Limb (tissue), 2 donors: ENCODE measurements around the gene RGL1.

Experiments used
- DNase-seq, 2 donors: peaks; one replicate each; pipeline ENCODE4 v3.0.0-alpha.2; 2016; ENCODE audit errors: extremely low spot score in 2 of 2

RGL1 gene

DNA sequence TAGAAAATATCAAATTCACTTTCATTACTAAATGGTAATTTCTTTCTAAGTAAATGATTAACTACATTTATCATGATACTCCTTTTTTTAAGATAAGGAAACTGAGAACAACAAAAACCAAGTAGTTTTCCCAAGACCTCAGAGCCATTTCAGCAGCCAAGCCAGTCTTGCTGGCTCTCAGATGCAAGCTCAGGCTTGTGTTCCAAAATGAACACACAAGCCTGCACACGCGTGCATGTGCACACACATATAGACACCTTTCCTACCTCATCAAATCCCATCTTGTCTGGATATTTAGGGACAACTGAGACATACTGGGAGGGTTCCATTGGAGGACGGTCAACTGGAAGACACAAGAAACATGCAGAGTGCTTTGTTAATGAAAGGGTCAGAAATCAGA, 149.6 kb downstream of the RGL1 start:
- no peak for DNase-seq

DNA sequence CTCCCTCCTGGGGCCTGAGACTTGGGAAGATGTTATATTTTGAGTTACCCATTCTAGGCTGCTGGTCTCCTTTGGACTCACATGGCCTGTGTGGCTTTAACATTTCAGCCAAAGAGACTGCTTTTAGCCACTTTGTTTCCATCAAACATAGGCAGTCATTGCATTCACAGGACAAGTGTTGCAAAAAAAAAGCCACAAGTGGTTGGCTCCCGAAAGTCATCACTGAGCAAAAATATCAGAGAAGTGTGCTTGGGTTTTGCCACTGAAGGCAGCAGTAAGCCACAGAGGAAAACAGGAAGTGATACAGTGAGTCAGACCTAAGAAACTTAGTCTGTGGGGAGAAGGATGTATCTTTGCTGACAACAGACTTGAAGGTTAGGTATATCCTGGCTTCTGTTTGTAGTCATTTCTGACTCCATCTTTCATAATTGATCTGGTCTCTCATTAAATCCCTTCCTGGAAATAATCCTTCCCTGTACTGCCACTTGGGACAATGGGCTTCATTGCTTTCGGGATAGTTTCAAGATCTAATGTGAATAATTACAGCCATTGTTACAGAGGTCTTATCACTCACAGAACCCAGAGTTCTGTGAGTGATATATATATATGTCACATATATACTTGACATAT, 151.8 kb downstream of the RGL1 start:
- no peak for DNase-seq

DNA sequence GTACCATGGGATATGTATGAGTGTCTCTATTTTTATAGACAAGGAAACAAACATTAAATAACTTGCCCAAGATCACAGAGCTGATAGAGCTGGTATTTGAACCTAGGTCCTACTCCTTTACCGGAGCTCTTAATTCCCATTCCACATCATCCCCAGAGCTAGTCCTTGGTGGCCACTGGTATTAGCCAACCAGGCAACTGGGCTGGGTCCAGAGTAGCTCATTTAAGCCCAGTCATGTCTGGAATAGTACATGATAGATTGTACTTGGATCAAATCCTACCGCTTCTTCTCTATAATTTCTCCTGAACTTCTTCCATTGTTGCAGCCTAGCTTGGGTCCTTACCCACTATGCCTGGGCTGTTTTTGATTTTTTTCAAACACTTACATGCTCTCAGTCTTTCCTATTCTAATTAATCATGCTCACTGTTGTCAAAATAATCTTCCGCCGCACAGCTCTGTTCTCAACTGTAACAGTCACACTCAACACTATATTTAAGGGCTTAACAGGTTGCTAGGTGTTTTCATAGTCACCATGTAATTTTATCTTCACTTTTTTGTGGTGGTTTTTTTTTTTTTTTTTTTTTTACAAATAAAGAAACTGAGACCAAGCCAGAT, 152.4 kb downstream of the RGL1 start:
- no peak for DNase-seq

DNA sequence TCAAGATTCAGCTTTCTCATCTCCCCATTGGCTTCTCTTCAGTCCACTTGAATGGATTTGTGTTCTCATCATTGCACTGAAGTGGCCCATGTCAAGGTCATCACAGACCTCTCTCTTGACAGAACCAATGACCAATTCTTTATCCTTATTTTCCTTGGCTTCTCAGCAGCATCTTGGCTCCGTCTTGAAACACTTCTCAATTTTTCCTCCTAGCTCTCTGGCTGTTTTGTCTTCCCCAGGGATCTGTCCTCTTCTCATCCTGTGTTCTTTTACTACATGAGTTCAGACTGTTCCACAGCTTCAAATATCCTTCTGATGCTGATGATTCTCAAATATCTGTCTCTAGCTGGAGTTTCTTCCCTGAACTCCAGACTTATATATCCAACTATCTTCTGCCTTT, 154.0 kb downstream of the RGL1 start:
- DNase-seq, result no peak

DNA sequence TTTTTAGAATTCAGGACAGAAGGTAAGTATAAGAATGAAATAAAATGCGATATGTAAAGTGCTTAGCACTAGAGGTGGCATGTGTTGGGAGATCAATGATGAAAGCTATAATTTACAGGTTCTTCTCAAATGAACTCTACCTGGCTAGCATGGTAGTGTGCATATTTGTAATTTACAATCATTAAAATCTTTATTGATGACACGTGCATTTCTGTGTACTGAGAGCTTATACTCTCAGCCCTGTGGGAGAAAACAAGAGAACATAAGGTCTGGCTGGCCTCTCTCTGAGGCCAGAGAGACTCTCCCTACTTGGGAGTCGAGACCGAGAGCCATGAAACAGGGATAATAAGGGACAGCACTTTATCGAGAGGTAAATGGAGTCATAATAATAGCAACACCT, 156.2 kb downstream of the RGL1 start:
- DNase-seq, result no peak

DNA sequence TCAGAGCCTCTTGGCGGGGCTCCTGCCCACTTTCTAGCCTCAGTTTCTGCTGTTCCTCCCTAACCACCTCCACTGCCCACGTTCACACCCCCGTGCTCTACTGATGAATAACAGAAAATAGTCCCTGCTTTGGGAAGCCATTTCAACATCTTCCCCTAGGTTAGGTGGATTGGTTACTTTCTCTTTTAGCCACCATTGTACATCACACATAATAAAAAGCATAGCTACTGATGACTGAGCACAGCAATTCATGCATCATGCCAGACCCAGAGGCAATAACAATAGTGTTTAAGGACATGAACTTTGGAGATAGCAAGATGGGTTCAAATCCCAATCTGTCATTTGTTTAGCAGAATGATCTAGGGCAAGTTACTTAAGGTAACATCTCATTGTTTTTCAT, 158.0 kb downstream of the RGL1 start:
- DNase-seq, result no peak

DNA sequence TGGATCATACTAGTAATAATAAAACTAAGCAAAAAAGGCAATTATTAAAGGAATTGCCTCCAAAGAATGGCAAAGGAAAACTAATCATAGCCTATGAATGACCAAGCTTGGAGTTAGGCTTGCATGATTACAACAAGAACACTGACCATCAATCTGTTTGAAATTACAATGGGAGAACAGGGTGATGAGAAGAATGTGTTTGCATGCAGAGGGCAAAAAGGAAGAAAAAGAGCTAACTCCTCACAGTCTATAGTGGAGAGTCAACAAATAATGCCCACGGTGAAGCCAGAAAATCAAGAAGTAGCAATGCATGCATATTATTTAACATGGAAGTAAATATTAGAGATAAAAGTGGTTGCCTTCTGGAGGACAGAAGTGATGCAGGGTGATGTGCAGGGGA, 160.8 kb downstream of the RGL1 start:
- DNase-seq, result no peak

DNA sequence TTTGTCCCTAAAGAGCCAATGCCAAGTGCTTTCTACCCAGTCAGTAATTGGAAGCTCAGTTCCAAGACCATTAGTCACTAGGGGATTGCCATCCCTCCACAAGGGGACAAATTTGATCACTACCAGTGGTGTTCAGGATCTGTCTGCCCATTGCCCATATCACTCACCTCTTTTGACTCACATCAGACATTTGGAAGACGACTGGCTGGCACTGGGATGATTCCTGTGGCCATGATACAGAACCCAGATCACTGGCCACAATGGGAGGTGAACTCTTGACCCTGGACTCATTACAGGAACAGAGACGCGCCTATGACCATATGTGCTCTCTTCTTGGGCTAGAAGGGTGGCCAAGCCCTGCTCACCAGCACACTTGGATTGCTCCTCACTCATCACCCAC, 161.6 kb downstream of the RGL1 start:
- DNase-seq, result no peak

DNA sequence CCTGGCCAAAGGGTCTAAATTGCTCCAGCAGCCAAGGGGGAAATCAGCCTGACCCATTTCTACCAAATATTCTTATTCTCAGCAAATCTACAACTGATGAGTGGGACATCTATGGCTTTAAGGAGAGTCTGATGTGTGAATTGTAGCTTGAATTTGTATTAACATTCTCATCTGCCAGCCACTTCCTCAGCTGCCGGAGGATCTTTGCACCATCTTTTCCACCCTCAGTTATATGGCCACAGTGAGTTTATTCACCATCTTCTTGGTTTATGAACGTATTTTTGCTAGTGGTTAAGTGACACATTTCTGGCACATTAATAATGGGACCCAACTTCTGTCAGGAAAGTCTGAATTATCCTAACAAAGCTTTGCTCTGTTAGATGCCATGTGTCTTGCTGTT, 163.0 kb downstream of the RGL1 start:
- no peak for DNase-seq

DNA sequence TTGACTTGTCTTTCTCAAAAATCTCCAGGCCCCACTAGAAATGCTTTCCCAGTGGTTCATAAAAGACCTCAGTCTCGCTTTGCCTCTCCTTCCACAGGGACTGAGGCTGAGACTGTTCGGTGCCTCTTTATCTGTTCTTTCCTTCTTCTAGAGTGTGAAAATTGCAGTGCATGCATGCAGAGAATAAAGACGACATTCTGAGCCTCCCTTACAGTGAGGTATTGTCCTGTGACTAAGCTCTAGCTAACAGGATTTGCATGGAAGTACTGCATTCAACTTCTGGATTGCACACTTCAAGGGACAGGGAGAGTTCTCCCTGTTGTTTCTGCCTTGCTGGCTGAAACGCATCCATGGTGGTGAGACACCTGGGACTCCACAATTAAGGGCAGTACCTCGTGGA, 163.5 kb downstream of the RGL1 start:
- DNase-seq, result no peak

DNA sequence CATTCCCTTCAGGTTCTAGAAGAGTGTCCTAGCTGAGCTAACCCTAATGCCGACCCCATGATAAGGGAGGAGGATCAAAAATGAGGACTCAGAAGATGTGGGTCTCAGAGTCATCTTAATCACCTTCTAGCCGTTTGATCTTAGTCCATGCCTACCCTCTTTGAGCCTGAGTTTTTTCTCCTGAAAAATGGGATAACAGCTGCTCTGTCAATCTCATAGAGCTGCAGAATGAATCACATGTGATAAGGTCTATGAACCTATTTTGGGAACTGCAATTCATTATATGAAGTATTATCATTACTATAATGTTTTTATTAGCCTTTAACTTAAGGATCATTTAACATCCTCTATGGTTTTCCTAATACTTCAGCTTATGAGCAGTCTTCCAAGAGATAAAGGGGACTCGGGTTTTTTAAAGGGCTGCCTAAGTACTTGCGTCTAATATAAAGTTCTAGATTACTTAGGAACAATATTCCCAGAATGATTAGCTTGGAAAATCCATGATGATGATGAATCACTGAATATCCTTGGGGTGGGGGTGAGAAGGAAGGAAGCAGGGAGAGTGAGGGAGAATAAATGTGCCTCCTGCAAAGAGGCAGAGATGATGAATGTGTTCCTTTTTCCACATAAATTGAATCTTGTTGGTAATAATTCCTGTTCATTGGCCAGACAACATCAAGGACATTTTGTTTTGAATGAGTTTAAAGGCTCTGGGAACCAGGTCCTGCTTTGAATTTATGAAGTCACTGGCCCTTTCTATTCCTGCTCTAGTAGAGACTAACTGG, 165.8 kb downstream of the RGL1 start:
- DNase-seq, result no peak

DNA sequence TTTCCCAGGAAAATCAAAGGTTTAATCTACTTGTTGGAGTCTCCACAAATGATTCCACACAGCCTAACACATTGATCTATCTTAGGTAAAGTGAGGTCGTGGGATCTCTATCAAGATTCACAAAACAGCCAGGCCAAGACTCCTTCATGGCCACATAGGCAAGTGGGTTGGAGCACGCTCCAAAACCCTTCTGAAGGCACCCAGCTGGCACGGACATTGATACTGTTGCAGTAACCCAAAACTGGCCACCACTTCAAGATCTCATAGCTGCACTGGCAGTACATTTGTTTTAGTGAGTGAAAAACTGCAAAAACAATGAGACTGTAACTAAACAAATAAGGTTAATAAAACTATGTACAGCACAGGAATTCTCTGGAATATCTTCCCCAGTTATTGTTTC, 170.7 kb downstream of the RGL1 start:
- no peak for DNase-seq

DNA sequence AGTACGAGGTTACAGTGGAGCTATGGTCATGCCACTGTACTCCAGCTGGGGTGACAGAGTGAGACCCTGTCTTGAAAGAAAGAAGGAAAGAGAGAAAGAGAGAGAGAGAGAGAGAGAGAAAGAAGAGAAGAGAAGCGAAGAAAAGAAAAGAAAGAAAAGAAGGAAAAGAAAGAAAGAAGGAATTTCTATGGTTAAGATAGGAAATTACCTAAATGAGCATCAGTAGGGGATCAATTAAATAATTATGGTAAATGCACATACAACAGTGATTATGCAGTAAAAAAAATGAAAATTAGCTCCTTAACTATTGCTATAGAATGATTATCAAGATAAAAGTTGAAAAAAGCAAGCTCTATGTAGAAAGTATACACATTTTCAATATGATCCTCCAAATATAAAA, 172.8 kb downstream of the RGL1 start:
- DNase-seq, result no peak
